Measurements from ENCODE around the gene SLC7A14. TPM values are rescaled to one million over a fixed set of nuclear protein-coding genes. Genes with fewer than 3 reads are reported as not detected.

Gene SLC7A14
- total and polyA plus RNA-seq, 12 donors = under 0.01 TPM; not detected in 11

DNA sequence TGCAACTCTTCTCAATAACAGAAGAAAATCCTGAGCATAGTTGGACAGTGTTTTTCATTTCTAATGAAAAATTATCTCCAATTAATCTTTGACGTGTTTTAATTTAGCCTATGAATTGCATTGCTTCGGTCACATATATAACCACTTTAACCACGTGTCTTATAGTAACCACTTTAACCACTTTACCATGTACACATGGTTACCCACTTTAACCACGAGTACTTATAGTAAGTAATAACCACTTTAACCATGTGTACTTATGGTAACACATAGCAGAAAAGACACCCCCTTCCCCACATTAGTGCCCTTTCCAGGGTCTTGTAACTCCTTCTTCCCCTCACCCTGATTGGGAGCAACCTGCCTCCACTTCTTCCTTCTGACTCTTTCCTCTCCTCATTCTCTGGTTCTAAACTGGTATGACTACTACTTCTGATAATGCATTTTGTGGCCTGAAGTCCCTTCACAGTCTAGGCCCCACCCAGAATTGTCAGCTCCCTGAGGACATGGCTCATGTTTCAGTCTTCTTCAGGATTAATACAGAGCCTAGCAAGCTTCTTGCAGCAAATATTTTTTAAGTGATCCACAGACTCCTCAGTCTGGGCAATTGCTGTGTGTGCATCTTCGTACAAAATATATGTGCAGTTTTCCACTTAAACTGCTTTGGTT, 25.0 kb downstream of the SLC7A14 start:
- H3K4me1 ChIP-seq = peaks cover 0 to 10% (median 0%) of the 10 kb centered on the region in 9 donors
- peaks cover 0 to 4% (median 0%) of the 10 kb centered on the region in 11 donors for H3K9me3 ChIP-seq
- WGBS, 2 donors = 84% methylated on average over 5 of the region's 5 CpGs
- no peak overlapping the region for H3K4me3 ChIP-seq
- no peak for ATAC-seq
- TF ChIP-seq, protein P1, sequence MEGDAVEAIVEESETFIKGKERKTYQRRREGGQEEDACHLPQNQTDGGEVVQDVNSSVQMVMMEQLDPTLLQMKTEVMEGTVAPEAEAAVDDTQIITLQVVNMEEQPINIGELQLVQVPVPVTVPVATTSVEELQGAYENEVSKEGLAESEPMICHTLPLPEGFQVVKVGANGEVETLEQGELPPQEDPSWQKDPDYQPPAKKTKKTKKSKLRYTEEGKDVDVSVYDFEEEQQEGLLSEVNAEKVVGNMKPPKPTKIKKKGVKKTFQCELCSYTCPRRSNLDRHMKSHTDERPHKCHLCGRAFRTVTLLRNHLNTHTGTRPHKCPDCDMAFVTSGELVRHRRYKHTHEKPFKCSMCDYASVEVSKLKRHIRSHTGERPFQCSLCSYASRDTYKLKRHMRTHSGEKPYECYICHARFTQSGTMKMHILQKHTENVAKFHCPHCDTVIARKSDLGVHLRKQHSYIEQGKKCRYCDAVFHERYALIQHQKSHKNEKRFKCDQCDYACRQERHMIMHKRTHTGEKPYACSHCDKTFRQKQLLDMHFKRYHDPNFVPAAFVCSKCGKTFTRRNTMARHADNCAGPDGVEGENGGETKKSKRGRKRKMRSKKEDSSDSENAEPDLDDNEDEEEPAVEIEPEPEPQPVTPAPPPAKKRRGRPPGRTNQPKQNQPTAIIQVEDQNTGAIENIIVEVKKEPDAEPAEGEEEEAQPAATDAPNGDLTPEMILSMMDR (IDR thresholded peaks at IDR 0.05) = no peak
- DNase-seq = no peak
- H3K27ac ChIP-seq = no peak overlapping the region
- H3K36me3 ChIP-seq = no peaks in the 10 kb centered on the region
- H3K27me3 ChIP-seq = no peaks in the 10 kb centered on the region
- intact Hi-C loops (cut with DNase I) = no loop called here

DNA sequence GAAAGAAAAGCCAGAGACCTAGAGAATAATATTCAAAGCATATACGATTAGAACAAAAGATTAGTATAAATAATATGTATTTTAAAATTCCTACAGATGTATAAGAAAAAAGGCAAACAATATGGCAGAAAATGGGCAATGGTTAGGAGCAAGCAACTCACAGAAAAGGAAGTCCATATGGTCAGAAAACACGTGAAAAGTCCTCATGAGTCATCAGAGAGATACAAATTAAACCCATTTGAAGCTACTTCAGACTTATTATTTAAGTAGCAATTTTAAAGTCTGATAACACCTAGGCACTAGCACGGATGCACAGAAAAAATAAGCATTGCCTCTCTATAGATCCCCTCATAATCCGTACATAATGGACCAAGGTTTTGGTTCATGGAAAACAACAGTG, 25.6 kb downstream of the SLC7A14 start:
- H3K4me1 ChIP-seq = peaks cover 0 to 10% (median 0%) of the 10 kb centered on the region in 9 donors
- no peak for DNase-seq
- TF ChIP-seq, protein P1 (IDR thresholded peaks at IDR 0.05) = no peak
- H3K27me3 ChIP-seq = no peaks in the 10 kb centered on the region
- peaks cover 0 to 4% (median 0%) of the 10 kb centered on the region in 11 donors for H3K9me3 ChIP-seq
- intact Hi-C loops (cut with DNase I) = no loop called here
- no peak overlapping the region for H3K4me3 ChIP-seq
- no peaks in the 10 kb centered on the region for H3K36me3 ChIP-seq
- ATAC-seq = no peak
- 72 to 74% methylated on average over 4 of the region's 4 CpGs for WGBS, 2 donors
- H3K27ac ChIP-seq = no peak overlapping the region

DNA sequence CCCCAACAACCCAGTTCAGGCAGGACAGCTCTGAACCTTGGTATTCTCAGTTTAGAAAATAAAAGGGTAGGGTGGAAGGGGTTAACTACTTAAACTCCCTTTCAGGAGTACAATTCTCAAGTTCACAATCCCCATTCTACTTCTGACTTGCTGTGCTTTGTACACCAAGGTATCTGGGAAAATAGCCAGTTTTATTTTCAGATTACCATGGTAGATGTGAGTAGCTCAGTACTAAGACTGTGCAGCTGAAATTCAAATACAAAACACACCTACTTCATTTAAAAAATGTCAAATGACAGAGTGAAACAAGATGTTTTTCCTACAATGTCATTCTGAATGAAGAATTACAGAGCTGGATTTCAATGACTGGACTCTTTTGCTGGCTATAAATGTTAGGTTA, 27.4 kb downstream of the SLC7A14 start:
- no peak overlapping the region for H3K27ac ChIP-seq
- H3K4me1 ChIP-seq = no peaks in the 10 kb centered on the region
- intact Hi-C loops (cut with DNase I) = loop anchor here in 6 of 10 donors (5.0 to 10.0 kb wide), 4 partner anchors 134 to 256 kb away; no protein-coding TSS in a partner anchor
- TF ChIP-seq, protein P1 (IDR thresholded peaks at IDR 0.05) = no peak
- peaks cover 0 to 4% (median 0%) of the 10 kb centered on the region in 11 donors for H3K9me3 ChIP-seq
- no peaks in the 10 kb centered on the region for H3K36me3 ChIP-seq
- no peak overlapping the region for H3K4me3 ChIP-seq
- ATAC-seq (peak in 1 of 8 donors; percentile 44), DNase-seq (no peak)
- no peaks in the 10 kb centered on the region for H3K27me3 ChIP-seq

DNA sequence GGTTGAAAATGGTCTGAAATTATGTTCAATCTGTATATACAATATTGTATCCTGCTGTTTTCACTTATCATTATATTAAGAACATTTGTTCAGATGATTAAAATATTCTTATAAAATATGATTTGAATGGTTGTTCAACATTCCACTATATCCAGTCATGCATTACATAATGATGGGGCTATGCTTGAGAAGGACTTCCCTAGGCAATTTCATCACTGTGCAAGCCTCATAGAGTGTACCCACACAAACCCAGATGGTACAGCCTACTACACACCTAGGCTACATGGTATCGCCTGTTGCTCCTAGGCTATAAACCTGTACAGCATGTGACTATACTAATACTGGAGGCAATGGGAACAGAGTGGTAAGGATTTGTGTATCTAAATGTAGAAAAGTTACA, 30.5 kb downstream of the SLC7A14 start:
- DNase-seq = no peak
- ATAC-seq = no peak
- H3K36me3 ChIP-seq = no peaks in the 10 kb centered on the region
- H3K4me3 ChIP-seq = no peak overlapping the region
- H3K9me3 ChIP-seq = no peaks in the 10 kb centered on the region
- TF ChIP-seq, protein P1 (IDR thresholded peaks at IDR 0.05) = no peak
- no peaks in the 10 kb centered on the region for H3K4me1 ChIP-seq
- 95% methylated on average over 1 of the region's 1 CpG for WGBS, 2 donors
- no peaks in the 10 kb centered on the region for H3K27me3 ChIP-seq
- no peak overlapping the region for H3K27ac ChIP-seq
- intact Hi-C loops (cut with DNase I) = loop anchor here in 6 of 10 donors (5.0 to 10.0 kb wide), 4 partner anchors 137 to 259 kb away; no protein-coding TSS in a partner anchor
